HepG2 (cell line): ENCODE results near the gene LARP1B. TPM values are rescaled to one million over a fixed set of nuclear protein-coding genes. Genes with fewer than 3 reads are reported as not detected.

ENCODE experiments used
- ATAC-seq: fragments of 200-7000 bp; cut with Tn5 transposase; 3 replicates; pipeline ENCODE4 v1.9.1; 2020; ENCODE audit warnings: mild to moderate bottlenecking, moderate library complexity
- BruUV-seq: library from RNA; stranded (reverse); fragments of 400-500 nt; replicated peaks from 2 replicates; lab custom pipeline; 2021; lab: Mats Ljungman, UMichigan
- CTCF ChIA-PET: fragments of 300-600 bp; formaldehyde crosslinking; extraction: SDS; loops from one replicate; lab custom pipeline; 2021; ENCODE audit warnings: low total read pairs, inconsistent platforms, low intra/inter-chr PET ratio; lab: Yijun Ruan, JAX
- POLR2A ChIA-PET: fragments of 350-600 bp; sonication (Branson Sonifier 250); formaldehyde crosslinking; loops from one replicate; lab custom pipeline; 2020; ENCODE audit warnings: antibody characterized with exemption, inconsistent platforms; lab: Yijun Ruan, JAX
- DNase-seq: peaks from one replicate; pipeline ENCODE4 v3.0.0-alpha.2; 2015; ENCODE audit warnings: low spot score
- FAIRE-seq: peaks from 3 replicates; lab custom pipeline; 2011; peaks lifted over from hg19 to GRCh38; lab: Jason Lieb, UNC
- H2AFZ ChIP-seq: one replicate; pipeline ENCODE4 v1.6.1; 2011; ENCODE audit warnings: low read length, inconsistent platforms
- H3K27ac ChIP-seq: fragments of 300-600 bp; 3 replicates; pipeline ENCODE4 v1.8.0; 2011; ENCODE audit warnings: mixed run types, mild to moderate bottlenecking, mixed read lengths, low read length, inconsistent platforms; ENCODE audit not compliant: insufficient read depth; ENCODE audit errors: extremely low read length
- H3K27me3 ChIP-seq, 2 experiments: fragments of 200-600 bp in 1 of 2; 2 replicates in 1 of 2; 3 replicates in 1 of 2; pipeline versions ENCODE4 v1.6.0 to v1.8.0; 2011; ENCODE audit warnings: low read length in 2 of 2, mild to moderate bottlenecking in 2 of 2, moderate library complexity in 2 of 2, inconsistent platforms in 1 of 2; ENCODE audit not compliant: insufficient read depth in 2 of 2, control insufficient read depth in 1 of 2
- H3K36me3 ChIP-seq, 2 experiments: fragments of 200-600 bp in 1 of 2; replicated peaks in 1 of 2; 2 replicates in 1 of 2; 3 replicates in 1 of 2; pipeline versions ENCODE4 v1.5.1 to v1.8.0; 2011; ENCODE audit warnings: low read length in 2 of 2, inconsistent platforms in 1 of 2; ENCODE audit not compliant: insufficient read depth in 2 of 2, control insufficient read depth in 1 of 2
- H3K4me1 ChIP-seq: 2 replicates; pipeline ENCODE4 v1.5.1; 2012; ENCODE audit warnings: low read length, inconsistent platforms; ENCODE audit not compliant: insufficient read depth
- H3K4me2 ChIP-seq: 2 replicates; pipeline ENCODE4 v1.6.0; 2011; ENCODE audit warnings: low read depth, low read length, inconsistent platforms
- H3K4me3 ChIP-seq, 3 experiments: fragments of 200-600 bp in 1 of 3; sonication (generic), shearing (Covaris generic) in 1 of 3; replicated peaks in 1 of 3; 2 replicates each; pipeline ENCODE4 v1.5.1; 2011 to 2016; ENCODE audit warnings: low read length in 3 of 3, inconsistent platforms in 2 of 3, low read depth in 2 of 3, mild to moderate bottlenecking in 2 of 3, control low read depth in 1 of 3, mixed read lengths in 1 of 3; ENCODE audit not compliant: insufficient read depth in 1 of 3
- H3K79me2 ChIP-seq: one replicate; pipeline ENCODE4 v1.6.1; 2011; ENCODE audit warnings: low read length, inconsistent platforms; ENCODE audit not compliant: insufficient read depth
- H3K9ac ChIP-seq: 2 replicates; pipeline ENCODE4 v1.6.0; 2011; ENCODE audit warnings: mild to moderate bottlenecking, low read depth, low read length, inconsistent platforms; ENCODE audit not compliant: insufficient read depth
- H3K9me3 ChIP-seq: 2 replicates; pipeline ENCODE4 v1.5.1; 2012; ENCODE audit warnings: mild to moderate bottlenecking, low read length
- H4K20me1 ChIP-seq: 2 replicates; pipeline ENCODE4 v1.6.0; 2011; ENCODE audit warnings: inconsistent platforms, mild to moderate bottlenecking, low read length, moderate library complexity; ENCODE audit not compliant: insufficient read depth
- HNRNPK ChIP-seq: fragments of 200-400 bp; formaldehyde crosslinking; IDR thresholded peaks from 2 replicates; pipeline ENCODE4 v1.6.1; 2018; ENCODE audit warnings: low read length, low read depth, moderate library complexity, mild to moderate bottlenecking; ENCODE audit not compliant: poor library complexity, severe bottlenecking
- KAT2B ChIP-seq: fragments of 150-350 bp; IDR thresholded peaks from 2 replicates; pipeline ENCODE4 v1.6.1; 2014; ENCODE audit warnings: low read depth, low read length, borderline replicate concordance
- KDM5A ChIP-seq: fragments of 200-600 bp; sonication (generic); IDR thresholded peaks from 2 replicates; pipeline ENCODE4 v1.7.0; 2018; ENCODE audit warnings: antibody characterized with exemption, mild to moderate bottlenecking, low read length, borderline replicate concordance
- MAFF ChIP-seq: IDR thresholded peaks from 2 replicates; pipeline ENCODE4 v1.6.1; 2011; ENCODE audit warnings: low read depth, low read length, improper control_type of control experiment
- MAFK ChIP-seq, 2 experiments: IDR thresholded peaks in 1 of 2; conservative IDR thresholded peaks in 1 of 2; 2 replicates each; pipeline ENCODE4 v1.6.1; 2011; ENCODE audit warnings: improper control_type of control experiment in 2 of 2, low read length in 2 of 2
- MAX ChIP-seq: IDR thresholded peaks from 2 replicates; pipeline ENCODE4 v1.6.1; 2012; ENCODE audit warnings: inconsistent platforms
- MED13 ChIP-seq: sonication (generic); formaldehyde crosslinking; IDR thresholded peaks from 2 replicates; pipeline ENCODE4 v1.5.0; 2020; ENCODE audit warnings: missing genetic modification reagents
- SP1 ChIP-seq, 2 experiments: fragments of 450-650 bp in 1 of 2; sonication (generic) in 1 of 2; formaldehyde crosslinking in 1 of 2; IDR thresholded peaks; 2 replicates each; pipeline versions ENCODE4 v1.4.0 to v1.6.1; 2016 to 2020; ENCODE audit warnings: missing genetic modification reagents in 1 of 2
- ZNF512B ChIP-seq: sonication (generic); formaldehyde crosslinking; IDR thresholded peaks from 2 replicates; pipeline ENCODE4 v1.5.1; 2020; ENCODE audit warnings: missing genetic modification reagents, mild to moderate bottlenecking, borderline replicate concordance
- ZNF784 ChIP-seq: sonication (generic); formaldehyde crosslinking; IDR thresholded peaks from 2 replicates; pipeline ENCODE4 v1.5.1; 2020; ENCODE audit warnings: missing genetic modification reagents, mild to moderate bottlenecking, borderline replicate concordance
- WGBS: methylation state at CpG from one replicate; pipeline ENCODE4 v1.1.6; 2017; ENCODE audit warnings: low lambda C conversion rate; 5-methylcytosine and 5-hydroxymethylcytosine counted together
- in situ Hi-C: cut with HindIII; loops from 2 replicates; pipeline ENCODE4 v1.10.0; 2017; ENCODE audit warnings: low pct_unique_long_range_greater_than_20kb; ENCODE audit not compliant: extremely low pct_ligation_motif_present
- intact Hi-C: fragments of 100-400 bp; cut with micrococcal nuclease; formaldehyde crosslinking; loops from one replicate; pipeline ENCODE4 v1.10.0; 2022; ENCODE audit not compliant: unreplicated experiment
- polyA plus RNA-seq, 8 experiments: library from polyadenylated mRNA; depleted of rRNA in 3 of 8; stranded (reverse) in 7 of 8; unstranded in 1 of 8; fragments of >200 nt; fragmentation: Illumina TruSeq in 4 of 8; extraction: Trizol in 4 of 8; gene quantifications; 2 replicates each; pipeline versions ENCODE4 v1.2.1 to v1.2.3, GENCODE V29; 2011 to 2016; ENCODE audit warnings: low read depth in 4 of 8, missing spikeins in 1 of 8, mixed read lengths in 1 of 8; ENCODE audit not compliant: insufficient read depth in 1 of 8
- total RNA-seq, 5 experiments: library from RNA; depleted of rRNA; stranded (reverse); fragments of >200 nt; fragmentation: Illumina TruSeq; extraction: Trizol; gene quantifications; 2 replicates each; pipeline ENCODE4 v1.2.3, GENCODE V29; 2016; ENCODE audit warnings: low read depth in 1 of 5

Gene LARP1B
- total and polyA plus RNA-seq, 2 of the 13 experiments (the other 11 are each of a cell fraction or from before 2014, with no cell fraction given) = 19.2 to 52.7 TPM

GRCh38 chr4:128232719-128233118 is 171.6 kb downstream of the LARP1B start (continued):
- no peak for TF ChIP-seq MAX
- TF ChIP-seq ZNF784 (CRISPR knock-in tag) = no peak
- TF ChIP-seq KDM5A = no peak
- TF ChIP-seq SP1 (IDR thresholded peaks at IDR 0.05) = no peak
- no peak for TF ChIP-seq SP1 (CRISPR knock-in tag; IDR thresholded peaks at IDR 0.05)
- TF ChIP-seq ZNF512B (CRISPR knock-in tag) = no peak

- H3K9me3 ChIP-seq = no peaks in the 10 kb centered on the region
- no TSS peak for BruUV-seq
- intact Hi-C loops = no loop called here
- POLR2A ChIA-PET = no interaction called here
- 43% methylated on average over 3 of the region's 3 CpGs for WGBS
- CTCF ChIA-PET = no interaction called here
- H2AFZ ChIP-seq = no peak overlapping the region
- FAIRE-seq (no peak), ATAC-seq (no peak)
- in situ Hi-C loops = no loop called here
- no peak overlapping the region for H3K4me3 ChIP-seq
- H3K27ac ChIP-seq = no peak overlapping the region
- no peaks in the 10 kb centered on the region for H3K27me3 ChIP-seq
- no peak for TF ChIP-seq HNRNPK
- TF ChIP-seq KAT2B = no peak
- TF ChIP-seq MED13 = no peak
- peak; percentile 80 for TF ChIP-seq MAFF
- TF ChIP-seq MAFK (conservative IDR thresholded peaks at IDR 0.05 in 1 of 2, IDR thresholded peaks at IDR 0.05 in 1 of 2; ENCODE audit: low read length in 2 of 2) = peak; percentile 60 to 88
- TF ChIP-seq, all 625 proteins: peak for 2
- DNase-seq = no peak
- no peaks in the 10 kb centered on the region for H4K20me1 ChIP-seq
- no peaks in the 10 kb centered on the region for H3K79me2 ChIP-seq
- no peak overlapping the region for H3K9ac ChIP-seq
- no peaks in the 10 kb centered on the region for H3K36me3 ChIP-seq
- no peaks in the 10 kb centered on the region for H3K4me1 ChIP-seq
- H3K4me2 ChIP-seq = no peak overlapping the region
Observed at GRCh38 chr4:128234836-128235235, 173.7 kb downstream of the LARP1B start.
